ENCODE measurements around the gene HSD17B7.

HSD17B7 gene

GRCh38 chr1:162835157-162835899, 44.8 kb downstream of the HSD17B7 start:
- peak overlapping the region; percentile 59 for H3K27ac Mint-ChIP-seq
- H3K4me3 Mint-ChIP-seq, result no peak overlapping the region

GRCh38 chr1:162838863-162839262, 48.4 kb downstream of the HSD17B7 start:
- Mint-ChIP-seq H3K27me3 (peaks cover 23% of the 10 kb centered on the region), H3K27ac (no peak overlapping the region), H3K9me3 (peaks cover 14% of the 10 kb centered on the region), H3K4me1 (ENCODE audit: low read depth) (peaks cover 15% of the 10 kb centered on the region), H3K36me3 (ENCODE audit: low read depth) (no peaks in the 10 kb centered on the region), H3K4me3 (no peak overlapping the region)

More at GRCh38 chr1:162835157-162835899, 44.8 kb downstream of the HSD17B7 start:
- Mint-ChIP-seq H3K36me3 (ENCODE audit: low read depth) (no peaks in the 10 kb centered on the region), H3K4me1 (ENCODE audit: low read depth) (peaks cover 15% of the 10 kb centered on the region), H3K27me3 (peaks cover 26% of the 10 kb centered on the region), H3K9me3 (peaks cover 14% of the 10 kb centered on the region)

- H3K36me3 Mint-ChIP-seq (ENCODE audit: low read depth), result no peaks in the 10 kb centered on the region
- H3K9me3 Mint-ChIP-seq, result peaks cover 11% of the 10 kb centered on the region
- H3K4me1 Mint-ChIP-seq (ENCODE audit: low read depth), result peaks cover 6% of the 10 kb centered on the region
- H3K4me3 Mint-ChIP-seq, result no peak overlapping the region
- H3K27me3 Mint-ChIP-seq, result peaks cover 18% of the 10 kb centered on the region
- H3K27ac Mint-ChIP-seq, result no peak overlapping the region
These were observed 49.8 kb downstream of the HSD17B7 start for GRCh38 chr1:162840250-162840839.

GRCh38 chr1:162844153-162844552, 53.7 kb downstream of the HSD17B7 start:
- Mint-ChIP-seq H3K4me1 (ENCODE audit: low read depth) (no peaks in the 10 kb centered on the region), H3K27ac (no peak overlapping the region), H3K4me3 (no peak overlapping the region)

GRCh38 chr1:162846256-162847212, 56.0 kb downstream of the HSD17B7 start:
- H3K36me3 Mint-ChIP-seq (ENCODE audit: low read depth), result no peaks in the 10 kb centered on the region
- H3K27ac Mint-ChIP-seq, result no peak overlapping the region
- no peaks in the 10 kb centered on the region for H3K4me1 Mint-ChIP-seq (ENCODE audit: low read depth)
- H3K27me3 Mint-ChIP-seq, result peaks cover 16% of the 10 kb centered on the region
- no peaks in the 10 kb centered on the region for H3K9me3 Mint-ChIP-seq
- no peak overlapping the region for H3K4me3 Mint-ChIP-seq

More at GRCh38 chr1:162844153-162844552, 53.7 kb downstream of the HSD17B7 start:
- H3K9me3 Mint-ChIP-seq, result peaks cover 4% of the 10 kb centered on the region
- H3K27me3 Mint-ChIP-seq, result peaks cover 14% of the 10 kb centered on the region
- no peaks in the 10 kb centered on the region for H3K36me3 Mint-ChIP-seq (ENCODE audit: low read depth)

GRCh38 chr1:162847839-162848453, 57.4 kb downstream of the HSD17B7 start:
- Mint-ChIP-seq H3K27me3 (peaks cover 14% of the 10 kb centered on the region), H3K4me1 (ENCODE audit: low read depth) (no peaks in the 10 kb centered on the region), H3K9me3 (no peaks in the 10 kb centered on the region), H3K4me3 (no peak overlapping the region), H3K27ac (no peak overlapping the region), H3K36me3 (ENCODE audit: low read depth) (no peaks in the 10 kb centered on the region)

- H3K36me3 Mint-ChIP-seq (ENCODE audit: low read depth), result no peaks in the 10 kb centered on the region
- H3K4me1 Mint-ChIP-seq (ENCODE audit: low read depth), result no peaks in the 10 kb centered on the region
- H3K9me3 Mint-ChIP-seq, result no peaks in the 10 kb centered on the region
- no peak overlapping the region for H3K27ac Mint-ChIP-seq
- H3K27me3 Mint-ChIP-seq, result peaks cover 9% of the 10 kb centered on the region
- no peak overlapping the region for H3K4me3 Mint-ChIP-seq
These were observed 59.2 kb downstream of the HSD17B7 start for GRCh38 chr1:162849711-162850110.

GRCh38 chr1:162851341-162851740, 60.8 kb downstream of the HSD17B7 start:
- Mint-ChIP-seq H3K27ac (no peak overlapping the region), H3K27me3 (peaks cover 9% of the 10 kb centered on the region), H3K9me3 (no peaks in the 10 kb centered on the region), H3K36me3 (ENCODE audit: low read depth) (no peaks in the 10 kb centered on the region), H3K4me1 (ENCODE audit: low read depth) (no peaks in the 10 kb centered on the region), H3K4me3 (no peak overlapping the region)

- H3K4me3 Mint-ChIP-seq, result no peak overlapping the region
- H3K9me3 Mint-ChIP-seq, result no peaks in the 10 kb centered on the region
- H3K27ac Mint-ChIP-seq, result no peak overlapping the region
- peaks cover 9% of the 10 kb centered on the region for H3K27me3 Mint-ChIP-seq
- no peaks in the 10 kb centered on the region for H3K36me3 Mint-ChIP-seq (ENCODE audit: low read depth)
- no peaks in the 10 kb centered on the region for H3K4me1 Mint-ChIP-seq (ENCODE audit: low read depth)
These were observed 63.9 kb downstream of the HSD17B7 start for GRCh38 chr1:162854245-162854882.

- H3K4me1 Mint-ChIP-seq (ENCODE audit: low read depth), result no peaks in the 10 kb centered on the region
- peaks cover 9% of the 10 kb centered on the region for H3K27me3 Mint-ChIP-seq
- H3K9me3 Mint-ChIP-seq, result no peaks in the 10 kb centered on the region
- H3K36me3 Mint-ChIP-seq (ENCODE audit: low read depth), result no peaks in the 10 kb centered on the region
- no peak overlapping the region for H3K27ac Mint-ChIP-seq
- no peak overlapping the region for H3K4me3 Mint-ChIP-seq
These were observed 65.1 kb downstream of the HSD17B7 start for GRCh38 chr1:162855461-162856150.

GRCh38 chr1:162856260-162856659, 65.8 kb downstream of the HSD17B7 start:
- no peaks in the 10 kb centered on the region for H3K4me1 Mint-ChIP-seq (ENCODE audit: low read depth)
- H3K36me3 Mint-ChIP-seq (ENCODE audit: low read depth), result no peaks in the 10 kb centered on the region
- H3K27me3 Mint-ChIP-seq, result peaks cover 6% of the 10 kb centered on the region
- H3K27ac Mint-ChIP-seq, result no peak overlapping the region
- no peaks in the 10 kb centered on the region for H3K9me3 Mint-ChIP-seq
- H3K4me3 Mint-ChIP-seq, result no peak overlapping the region

GRCh38 chr1:162857850-162858249, 67.3 kb downstream of the HSD17B7 start:
- no peaks in the 10 kb centered on the region for H3K36me3 Mint-ChIP-seq (ENCODE audit: low read depth)
- H3K4me3 Mint-ChIP-seq, result no peak overlapping the region
- peaks cover 12% of the 10 kb centered on the region for H3K27me3 Mint-ChIP-seq
- no peak overlapping the region for H3K27ac Mint-ChIP-seq
- no peaks in the 10 kb centered on the region for H3K9me3 Mint-ChIP-seq
- no peaks in the 10 kb centered on the region for H3K4me1 Mint-ChIP-seq (ENCODE audit: low read depth)

GRCh38 chr1:162859191-162859590, 68.7 kb downstream of the HSD17B7 start:
- Mint-ChIP-seq H3K36me3 (ENCODE audit: low read depth) (no peaks in the 10 kb centered on the region), H3K4me1 (ENCODE audit: low read depth) (no peaks in the 10 kb centered on the region), H3K27ac (no peak overlapping the region), H3K4me3 (no peak overlapping the region), H3K9me3 (no peaks in the 10 kb centered on the region), H3K27me3 (peaks cover 19% of the 10 kb centered on the region)

- no peaks in the 10 kb centered on the region for H3K9me3 Mint-ChIP-seq
- H3K4me1 Mint-ChIP-seq (ENCODE audit: low read depth), result no peaks in the 10 kb centered on the region
- H3K4me3 Mint-ChIP-seq, result no peak within 1 kb of the TSS
- no peak within 1 kb of the TSS for H3K27ac Mint-ChIP-seq
- H3K27me3 Mint-ChIP-seq, result peaks cover 24% of the 10 kb centered on the region
- no peaks in the 10 kb centered on the region for H3K36me3 Mint-ChIP-seq (ENCODE audit: low read depth)
These were observed 70.6 kb downstream of the HSD17B7 start, which contains the start of gene CCDC190 for GRCh38 chr1:162861101-162861500. TSS of gene CCDC190 (minus strand) at chr1:162861175. CDS start at chr1:162859646, 1,529 bp downstream.

All from stimulated activated naive CD8-positive, alpha-beta T cell treated with anti-CD3 and anti-CD28 coated beads, Interleukin-15, Interleukin-2, amounts not matched to agents 100 ng/mL and 50 ng/mL, for 24 hours (primary cell).